ENCODE measurements around the gene CD46.

GRCh38 chr1:207841901-207842300 is 90.0 kb downstream of the CD46 start:
- TF ChIP-seq CTCF (IDR thresholded peaks at IDR 0.05) (no peak), POLR2A (IDR thresholded peaks at IDR 0.05) (no peak)

Measured in breast epithelium (tissue), 3 donors.